DMS79 (cell line): ENCODE measurements around the gene FFAR1.

Experiments used
- DNase-seq: peaks from one replicate; lab custom pipeline; 2025; lab: John Stamatoyannopoulos, UW

Gene FFAR1

GRCh38 chr19:35314858-35315470 is 32.7 kb upstream of the FFAR1 start:
- no peak for DNase-seq

- no peak for DNase-seq
Measured at GRCh38 chr19:35315883-35316282, 31.8 kb upstream of the FFAR1 start.

- DNase-seq = peak; percentile 81
Measured at GRCh38 chr19:35316560-35316959, 31.1 kb upstream of the FFAR1 start.

- no peak for DNase-seq
Measured at GRCh38 chr19:35317464-35318043, 30.1 kb upstream of the FFAR1 start.

GRCh38 chr19:35318679-35319448 is 28.8 kb upstream of the FFAR1 start:
- DNase-seq = no peak

DNA sequence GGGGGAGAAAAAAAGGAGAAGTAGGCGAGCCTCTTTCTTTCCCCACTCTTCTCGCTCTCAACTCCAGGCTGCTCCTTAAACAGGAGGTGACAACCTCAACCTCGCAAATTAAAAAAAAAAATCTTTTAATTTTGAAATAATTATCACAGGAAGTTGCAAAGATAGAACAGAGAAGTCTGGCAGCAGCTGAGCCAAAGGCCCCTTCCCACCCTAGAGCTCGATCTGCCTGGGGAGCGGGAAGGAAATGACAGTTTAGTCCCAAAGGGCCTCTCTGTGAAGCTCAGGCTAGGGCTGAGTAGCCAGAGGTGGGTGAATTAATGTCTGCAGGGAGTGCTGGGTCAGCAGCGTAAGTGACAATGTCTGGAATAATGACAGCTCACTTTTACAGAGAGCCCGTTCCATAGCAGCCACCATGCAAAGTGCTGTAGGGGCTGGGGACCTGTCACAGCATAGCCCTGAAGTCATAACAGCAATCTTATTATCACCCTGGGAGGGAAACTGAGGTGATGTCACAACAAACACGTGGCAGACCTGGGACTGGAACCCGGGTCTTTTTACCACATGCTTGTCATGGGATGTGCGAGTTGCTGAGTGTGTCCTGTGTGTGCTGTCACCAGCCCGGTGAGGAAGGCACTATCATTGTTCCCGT is 27.5 kb upstream of the FFAR1 start:
- no peak for DNase-seq

DNA sequence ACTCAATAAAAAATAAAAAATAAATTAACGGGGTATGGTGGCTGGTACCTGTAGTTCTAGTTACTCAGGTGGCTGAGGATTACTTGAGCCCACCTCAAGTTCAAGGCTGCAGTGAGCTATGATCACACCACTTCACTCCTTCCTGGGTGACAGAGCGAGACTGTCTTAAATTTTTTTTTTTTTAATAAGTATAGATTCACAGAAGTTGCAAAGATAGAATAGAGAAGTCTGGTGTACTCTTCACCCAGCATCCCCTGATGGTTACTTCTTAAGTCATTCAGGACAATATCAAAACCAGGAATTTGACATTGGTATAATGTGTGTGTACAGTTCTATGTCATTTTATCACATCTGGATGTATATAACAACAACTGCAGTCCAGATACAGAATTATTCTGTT is 26.4 kb upstream of the FFAR1 start:
- no peak for DNase-seq

DNA sequence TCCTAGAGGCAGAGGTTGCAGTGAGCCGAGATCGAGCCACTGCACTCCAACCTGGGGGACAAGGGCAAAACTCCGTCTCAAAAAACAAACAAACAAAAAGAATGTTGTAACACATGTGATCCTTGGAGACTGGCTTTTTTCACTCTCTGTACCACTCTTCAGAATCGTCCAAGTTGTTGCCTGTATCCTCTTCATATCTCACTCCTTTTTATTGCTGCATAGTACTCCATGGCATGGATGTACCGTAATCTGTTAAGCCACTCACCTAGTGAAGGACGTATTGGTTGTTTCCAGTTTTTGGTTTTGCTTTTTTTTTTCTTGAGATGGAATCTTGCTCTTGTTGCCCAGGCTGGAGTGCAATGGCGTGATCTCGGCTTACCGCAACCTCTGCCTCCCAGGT is 25.7 kb upstream of the FFAR1 start:
- no peak for DNase-seq

DNA sequence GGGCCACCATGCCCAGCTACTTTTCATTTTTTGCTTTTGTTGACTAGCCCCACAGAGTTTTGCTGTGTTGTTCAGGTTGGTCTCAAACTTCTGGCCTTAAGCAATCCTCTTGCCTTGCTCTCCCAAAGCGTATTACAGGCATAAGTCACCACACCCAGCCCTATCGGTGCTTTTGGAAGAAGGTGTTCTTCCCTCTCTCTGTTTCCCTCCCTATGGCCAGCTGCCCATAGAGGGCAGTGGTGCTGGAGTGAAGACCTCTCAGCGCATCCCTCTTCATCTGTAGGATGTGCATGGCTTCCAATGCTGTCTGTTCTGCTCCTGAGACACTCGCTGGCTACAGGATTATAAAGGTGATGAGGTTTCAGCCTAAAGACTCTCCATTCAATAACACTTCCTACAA is 20.1 kb upstream of the FFAR1 start:
- no peak for DNase-seq

DNA sequence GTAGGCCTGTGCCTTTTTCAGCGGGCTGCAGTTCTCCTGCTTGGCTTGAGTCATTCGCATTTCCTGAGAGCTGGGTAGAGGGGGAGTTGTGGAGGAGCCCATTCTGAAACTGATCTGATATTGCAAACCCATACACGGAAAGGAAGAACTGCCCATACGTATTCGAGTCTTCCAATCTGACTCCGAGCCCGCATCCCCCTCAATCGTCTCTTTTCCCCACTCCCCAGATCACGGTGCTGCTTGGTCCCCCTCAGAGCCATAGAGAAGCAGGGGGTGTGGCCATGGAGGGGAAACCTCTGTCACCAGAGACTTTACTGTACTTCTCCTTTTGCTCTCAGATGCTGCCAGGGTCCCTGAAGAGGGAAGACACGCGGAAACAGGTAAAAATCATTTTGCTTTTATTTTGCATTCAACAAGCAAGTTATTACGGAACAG is 18.8 kb upstream of the FFAR1 start, which contains the start of gene CD22:
Gene CD22 (plus strand): TSS at position 337 of the 435 bp plus-strand sequence. CDS start 2,854 bp downstream, outside the sequence.
- DNase-seq = no peak

DNA sequence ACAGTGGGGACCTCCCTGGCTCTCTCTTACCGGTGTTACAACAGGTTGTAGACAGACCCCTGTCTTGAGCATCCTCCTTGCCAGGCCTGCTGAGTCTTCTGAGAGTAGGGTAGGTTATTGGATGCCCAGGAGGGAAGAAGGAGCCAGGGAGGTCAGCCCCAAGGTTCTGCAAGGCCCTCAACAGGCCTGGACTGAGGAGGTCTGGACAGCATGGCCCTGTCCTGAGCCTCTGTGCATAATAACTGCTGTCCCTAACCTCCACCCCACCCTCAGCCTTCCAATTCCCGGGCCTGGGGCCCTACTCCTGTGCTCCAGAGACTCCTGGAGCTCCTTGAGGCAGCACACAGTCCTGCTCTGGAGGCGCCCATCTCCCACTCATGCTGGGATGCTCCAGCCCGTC is 18.4 kb upstream of the FFAR1 start:
- DNase-seq = no peak

DNA sequence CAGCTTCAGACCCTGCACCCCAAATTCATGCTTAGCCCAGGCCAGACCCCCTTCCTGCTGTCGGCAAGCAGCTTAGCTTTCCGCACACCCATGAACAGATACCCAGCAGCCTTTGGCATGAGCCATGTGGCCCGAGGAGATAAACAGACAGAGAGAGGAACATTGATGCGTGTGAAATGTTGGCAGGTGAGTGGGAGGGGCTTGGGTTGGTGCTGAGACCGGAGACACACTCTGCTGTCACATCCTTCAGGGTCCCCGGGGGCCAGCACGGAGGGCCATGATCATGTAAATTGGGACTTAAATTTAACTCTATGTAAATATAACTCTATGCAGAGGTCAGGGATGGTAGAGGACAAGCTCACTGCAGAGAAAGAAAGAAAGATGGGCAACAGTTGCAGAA is 17.2 kb upstream of the FFAR1 start:
- no peak for DNase-seq

GRCh38 chr19:35331551-35332214 is 16.0 kb upstream of the FFAR1 start:
- DNase-seq = no peak

- DNase-seq = no peak
Measured at GRCh38 chr19:35332817-35333216, 14.9 kb upstream of the FFAR1 start.

DNA sequence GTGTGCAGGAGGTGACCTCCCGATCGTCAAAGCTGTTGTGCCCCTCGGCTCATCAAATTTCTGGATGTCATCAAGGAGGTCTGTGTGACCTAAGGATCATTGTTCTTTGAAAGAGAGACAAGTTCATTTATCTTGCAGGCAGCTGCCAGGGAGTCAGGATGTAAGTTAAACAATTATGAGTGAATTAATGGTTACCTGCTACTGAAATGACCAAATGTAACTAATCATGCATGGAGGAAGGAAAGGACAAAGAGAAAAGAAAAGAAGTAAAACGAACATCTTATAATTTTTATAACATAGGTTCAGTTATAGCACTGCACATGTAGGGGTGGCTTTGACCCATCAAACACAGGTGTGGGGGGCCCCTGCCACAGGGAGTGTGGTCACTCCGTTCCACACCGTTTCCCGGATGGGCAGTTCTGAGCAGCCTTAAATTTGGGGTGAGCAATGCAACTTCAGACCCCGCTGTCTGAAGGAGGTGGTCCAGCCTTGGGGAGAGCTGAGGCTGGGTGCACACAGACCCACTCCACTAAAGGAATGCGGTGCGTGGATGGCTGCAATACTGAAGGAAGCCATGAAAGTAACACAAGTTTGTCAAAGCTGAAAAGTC is 13.5 kb upstream of the FFAR1 start:
- DNase-seq = no peak

- no peak for DNase-seq
Measured at GRCh38 chr19:35336166-35336955, 11.3 kb upstream of the FFAR1 start.

GRCh38 chr19:35337097-35337983 is 10.4 kb upstream of the FFAR1 start:
- no peak for DNase-seq

- DNase-seq = no peak
Measured at GRCh38 chr19:35337984-35338296, 9.8 kb upstream of the FFAR1 start.

GRCh38 chr19:35340431-35340830 is 7.3 kb upstream of the FFAR1 start:
- no peak for DNase-seq

DNA sequence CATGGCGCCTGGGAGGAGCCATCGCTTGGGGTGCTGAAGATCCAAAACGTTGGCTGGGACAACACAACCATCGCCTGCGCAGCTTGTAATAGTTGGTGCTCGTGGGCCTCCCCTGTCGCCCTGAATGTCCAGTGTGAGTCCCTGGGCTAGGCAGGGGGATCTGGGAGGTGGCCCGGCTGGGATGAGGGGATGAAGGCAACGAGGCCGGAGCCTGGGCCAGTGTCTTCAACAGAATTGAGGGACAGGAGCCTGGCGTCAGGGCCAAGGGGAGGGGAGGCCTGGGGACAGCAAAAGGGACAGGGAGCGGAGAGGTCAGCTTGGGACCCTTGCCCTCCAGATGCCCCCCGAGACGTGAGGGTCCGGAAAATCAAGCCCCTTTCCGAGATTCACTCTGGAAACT is 6.7 kb upstream of the FFAR1 start:
- DNase-seq = no peak
